ENCODE measurements around the gene OCA2. TPM values are rescaled to one million over a fixed set of nuclear protein-coding genes. Genes with fewer than 3 reads are reported as not detected.

OCA2 gene
- total and polyA plus RNA-seq, 2 of the 8 experiments (the other 6 are each of a cell fraction or from before 2014, with no cell fraction given), result 0.20 TPM

DNA sequence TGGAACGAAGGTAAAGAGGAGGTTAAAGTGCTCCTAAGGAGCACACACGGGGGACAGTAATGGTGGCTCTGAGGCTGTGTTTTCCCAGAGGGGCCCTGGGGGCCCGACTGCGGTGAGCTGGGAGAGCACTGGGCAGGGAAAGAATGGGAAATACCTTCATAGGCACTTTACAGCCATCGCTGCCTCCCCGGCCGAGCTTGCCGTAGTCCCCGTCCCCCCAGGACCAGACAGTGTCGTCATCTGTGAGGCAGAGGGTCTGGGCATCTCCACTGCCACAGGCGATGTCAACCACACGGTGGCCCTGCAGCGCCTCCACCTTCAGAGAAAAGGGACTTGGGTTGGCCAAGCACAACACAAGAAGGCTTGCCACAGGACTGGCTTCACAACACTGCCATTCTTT, 32.8 kb upstream of the OCA2 start (continued):
- TF ChIP-seq NANOG (IDR thresholded peaks at IDR 0.05; ENCODE audit: insufficient read depth, low read depth, low read length, poor library complexity, severe bottlenecking) (no peak), KDM5A (IDR thresholded peaks at IDR 0.05; ENCODE audit: low read length) (no peak), SAP30 (IDR thresholded peaks at IDR 0.05; ENCODE audit: insufficient read depth, insufficient replicate concordance, low read length) (no peak)
- TF ChIP-seq, protein P1, sequence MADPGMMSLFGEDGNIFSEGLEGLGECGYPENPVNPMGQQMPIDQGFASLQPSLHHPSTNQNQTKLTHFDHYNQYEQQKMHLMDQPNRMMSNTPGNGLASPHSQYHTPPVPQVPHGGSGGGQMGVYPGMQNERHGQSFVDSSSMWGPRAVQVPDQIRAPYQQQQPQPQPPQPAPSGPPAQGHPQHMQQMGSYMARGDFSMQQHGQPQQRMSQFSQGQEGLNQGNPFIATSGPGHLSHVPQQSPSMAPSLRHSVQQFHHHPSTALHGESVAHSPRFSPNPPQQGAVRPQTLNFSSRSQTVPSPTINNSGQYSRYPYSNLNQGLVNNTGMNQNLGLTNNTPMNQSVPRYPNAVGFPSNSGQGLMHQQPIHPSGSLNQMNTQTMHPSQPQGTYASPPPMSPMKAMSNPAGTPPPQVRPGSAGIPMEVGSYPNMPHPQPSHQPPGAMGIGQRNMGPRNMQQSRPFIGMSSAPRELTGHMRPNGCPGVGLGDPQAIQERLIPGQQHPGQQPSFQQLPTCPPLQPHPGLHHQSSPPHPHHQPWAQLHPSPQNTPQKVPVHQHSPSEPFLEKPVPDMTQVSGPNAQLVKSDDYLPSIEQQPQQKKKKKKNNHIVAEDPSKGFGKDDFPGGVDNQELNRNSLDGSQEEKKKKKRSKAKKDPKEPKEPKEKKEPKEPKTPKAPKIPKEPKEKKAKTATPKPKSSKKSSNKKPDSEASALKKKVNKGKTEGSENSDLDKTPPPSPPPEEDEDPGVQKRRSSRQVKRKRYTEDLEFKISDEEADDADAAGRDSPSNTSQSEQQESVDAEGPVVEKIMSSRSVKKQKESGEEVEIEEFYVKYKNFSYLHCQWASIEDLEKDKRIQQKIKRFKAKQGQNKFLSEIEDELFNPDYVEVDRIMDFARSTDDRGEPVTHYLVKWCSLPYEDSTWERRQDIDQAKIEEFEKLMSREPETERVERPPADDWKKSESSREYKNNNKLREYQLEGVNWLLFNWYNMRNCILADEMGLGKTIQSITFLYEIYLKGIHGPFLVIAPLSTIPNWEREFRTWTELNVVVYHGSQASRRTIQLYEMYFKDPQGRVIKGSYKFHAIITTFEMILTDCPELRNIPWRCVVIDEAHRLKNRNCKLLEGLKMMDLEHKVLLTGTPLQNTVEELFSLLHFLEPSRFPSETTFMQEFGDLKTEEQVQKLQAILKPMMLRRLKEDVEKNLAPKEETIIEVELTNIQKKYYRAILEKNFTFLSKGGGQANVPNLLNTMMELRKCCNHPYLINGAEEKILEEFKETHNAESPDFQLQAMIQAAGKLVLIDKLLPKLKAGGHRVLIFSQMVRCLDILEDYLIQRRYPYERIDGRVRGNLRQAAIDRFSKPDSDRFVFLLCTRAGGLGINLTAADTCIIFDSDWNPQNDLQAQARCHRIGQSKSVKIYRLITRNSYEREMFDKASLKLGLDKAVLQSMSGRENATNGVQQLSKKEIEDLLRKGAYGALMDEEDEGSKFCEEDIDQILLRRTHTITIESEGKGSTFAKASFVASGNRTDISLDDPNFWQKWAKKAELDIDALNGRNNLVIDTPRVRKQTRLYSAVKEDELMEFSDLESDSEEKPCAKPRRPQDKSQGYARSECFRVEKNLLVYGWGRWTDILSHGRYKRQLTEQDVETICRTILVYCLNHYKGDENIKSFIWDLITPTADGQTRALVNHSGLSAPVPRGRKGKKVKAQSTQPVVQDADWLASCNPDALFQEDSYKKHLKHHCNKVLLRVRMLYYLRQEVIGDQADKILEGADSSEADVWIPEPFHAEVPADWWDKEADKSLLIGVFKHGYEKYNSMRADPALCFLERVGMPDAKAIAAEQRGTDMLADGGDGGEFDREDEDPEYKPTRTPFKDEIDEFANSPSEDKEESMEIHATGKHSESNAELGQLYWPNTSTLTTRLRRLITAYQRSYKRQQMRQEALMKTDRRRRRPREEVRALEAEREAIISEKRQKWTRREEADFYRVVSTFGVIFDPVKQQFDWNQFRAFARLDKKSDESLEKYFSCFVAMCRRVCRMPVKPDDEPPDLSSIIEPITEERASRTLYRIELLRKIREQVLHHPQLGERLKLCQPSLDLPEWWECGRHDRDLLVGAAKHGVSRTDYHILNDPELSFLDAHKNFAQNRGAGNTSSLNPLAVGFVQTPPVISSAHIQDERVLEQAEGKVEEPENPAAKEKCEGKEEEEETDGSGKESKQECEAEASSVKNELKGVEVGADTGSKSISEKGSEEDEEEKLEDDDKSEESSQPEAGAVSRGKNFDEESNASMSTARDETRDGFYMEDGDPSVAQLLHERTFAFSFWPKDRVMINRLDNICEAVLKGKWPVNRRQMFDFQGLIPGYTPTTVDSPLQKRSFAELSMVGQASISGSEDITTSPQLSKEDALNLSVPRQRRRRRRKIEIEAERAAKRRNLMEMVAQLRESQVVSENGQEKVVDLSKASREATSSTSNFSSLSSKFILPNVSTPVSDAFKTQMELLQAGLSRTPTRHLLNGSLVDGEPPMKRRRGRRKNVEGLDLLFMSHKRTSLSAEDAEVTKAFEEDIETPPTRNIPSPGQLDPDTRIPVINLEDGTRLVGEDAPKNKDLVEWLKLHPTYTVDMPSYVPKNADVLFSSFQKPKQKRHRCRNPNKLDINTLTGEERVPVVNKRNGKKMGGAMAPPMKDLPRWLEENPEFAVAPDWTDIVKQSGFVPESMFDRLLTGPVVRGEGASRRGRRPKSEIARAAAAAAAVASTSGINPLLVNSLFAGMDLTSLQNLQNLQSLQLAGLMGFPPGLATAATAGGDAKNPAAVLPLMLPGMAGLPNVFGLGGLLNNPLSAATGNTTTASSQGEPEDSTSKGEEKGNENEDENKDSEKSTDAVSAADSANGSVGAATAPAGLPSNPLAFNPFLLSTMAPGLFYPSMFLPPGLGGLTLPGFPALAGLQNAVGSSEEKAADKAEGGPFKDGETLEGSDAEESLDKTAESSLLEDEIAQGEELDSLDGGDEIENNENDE (IDR thresholded peaks at IDR 0.05; ENCODE audit: insufficient replicate concordance, low read length), result no peak

All from H1 (cell line).